GM23338 (cell line): Measurements from ENCODE around the gene RUBCN.

Experiments
- CREB1 ChIP-seq: fragments of 250-450 bp; sonication (Bioruptor Pico); IDR thresholded peaks from 2 replicates; pipeline ENCODE4 v1.5.0; 2020; ENCODE audit warnings: low read depth, mild to moderate bottlenecking, moderate library complexity
- CTCF ChIP-seq, 2 experiments: fragments of 200-600 bp in 1 of 2; sonication (generic) in 1 of 2; conservative IDR thresholded peaks; 2 replicates each; pipeline versions ENCODE4 v1.5.1 to v1.6.1; 2016 to 2017; ENCODE audit warnings: antibody characterized with exemption in 2 of 2, low read depth in 2 of 2, mild to moderate bottlenecking in 2 of 2, moderate library complexity in 1 of 2
- EZH2 ChIP-seq: fragments of 200-600 bp; sonication (generic); IDR thresholded peaks from one replicate; pipeline ENCODE4 v1.8.0; 2017; ENCODE audit warnings: antibody characterized with exemption, mild to moderate bottlenecking, low read depth; ENCODE audit not compliant: unreplicated experiment
- EZH2phosphoT487 ChIP-seq: fragments of 200-600 bp; sonication (generic); IDR thresholded peaks from one replicate; pipeline ENCODE4 v1.8.1; 2018; ENCODE audit warnings: antibody characterized with exemption; ENCODE audit not compliant: unreplicated experiment
- POLR2AphosphoS5 ChIP-seq: IDR thresholded peaks from 2 replicates; pipeline ENCODE4 v1.6.1; 2016; ENCODE audit warnings: antibody characterized with exemption, low read depth
- REST ChIP-seq: IDR thresholded peaks from one replicate; pipeline ENCODE4 v1.6.1; 2018; ENCODE audit warnings: antibody characterized with exemption; ENCODE audit not compliant: unreplicated experiment
- STAT1 ChIP-seq: IDR thresholded peaks from one replicate; pipeline ENCODE4 v1.6.1; 2016; ENCODE audit warnings: antibody characterized with exemption; ENCODE audit not compliant: unreplicated experiment

GRCh38 chr3:197749315-197749600 lies 12.6 kb upstream of the RUBCN start:
- TF ChIP-seq CTCF (conservative IDR thresholded peaks at IDR 0.05; ENCODE audit: low read depth in 2 of 2): no peak
- no peak for TF ChIP-seq POLR2AphosphoS5
- TF ChIP-seq EZH2: no peak
- TF ChIP-seq STAT1: no peak
- TF ChIP-seq EZH2phosphoT487: no peak
- TF ChIP-seq REST: no peak
- TF ChIP-seq CREB1 (CRISPR knock-in tag): peak; percentile 66
